Measurements from ENCODE around the gene TMEM223.
"Not testable (repeated sequence)": the region's sequence is repeated elsewhere in the genome, so short reads cannot be mapped to it uniquely, and the experiment has no call there.

Gene TMEM223

GRCh38 chr11:62801071-62801470, 9.3 kb upstream of the TMEM223 start:
- no peak for DNase-seq (ENCODE audit: low read depth in 2 of 2)

GRCh38 chr11:62799486-62799885, 7.7 kb upstream of the TMEM223 start:
- DNase-seq (ENCODE audit: low read depth in 2 of 2): no peak

- no peak for DNase-seq (ENCODE audit: low read depth in 2 of 2)
Measured at GRCh38 chr11:62796281-62796680, 4.5 kb upstream of the TMEM223 start.

GRCh38 chr11:62794201-62794775, 2.5 kb upstream of the TMEM223 start:
- DNase-seq (ENCODE audit: low read depth in 2 of 2): no peak

GRCh38 chr11:62792202-62792575, 383 bp upstream of the TMEM223 start:
- DNase-seq (ENCODE audit: low read depth in 2 of 2): no peak

- DNase-seq (ENCODE audit: low read depth in 2 of 2): no peak
Measured at GRCh38 chr11:62789576-62789975, 2.2 kb downstream of the TMEM223 start.

- DNase-seq (ENCODE audit: low read depth in 2 of 2): no peak
Measured at GRCh38 chr11:62788991-62789390, 2.8 kb downstream of the TMEM223 start.

- DNase-seq (ENCODE audit: low read depth in 2 of 2): peak; percentile 91 to 98
Measured at GRCh38 chr11:62787005-62787759, 4.6 kb downstream of the TMEM223 start, which contains the start of gene TMEM179B. Gene TMEM179B, plus strand, starts transcription at chr11:62787402. Its CDS starts 30 bp downstream, at chr11:62787432.

GRCh38 chr11:62786318-62787004, 5.3 kb downstream of the TMEM223 start:
- DNase-seq (ENCODE audit: low read depth in 2 of 2): peak; percentile 68 to 70

- no peak for DNase-seq (ENCODE audit: low read depth in 2 of 2)
Measured at GRCh38 chr11:62782753-62783152, 9.1 kb downstream of the TMEM223 start.

GRCh38 chr11:62778441-62778840, 13.4 kb downstream of the TMEM223 start:
- no peak for DNase-seq (ENCODE audit: low read depth in 2 of 2)

- DNase-seq (ENCODE audit: low read depth in 2 of 2): no peak
Measured at GRCh38 chr11:62777389-62777788, 14.4 kb downstream of the TMEM223 start.

- DNase-seq (ENCODE audit: low read depth in 2 of 2): no peak
Measured at GRCh38 chr11:62775646-62776045, 16.2 kb downstream of the TMEM223 start.

- no peak for DNase-seq (ENCODE audit: low read depth in 2 of 2)
Measured at GRCh38 chr11:62774407-62774806, 17.4 kb downstream of the TMEM223 start.

- peak; percentile 84 to 85 for DNase-seq (ENCODE audit: low read depth in 2 of 2)
Measured at GRCh38 chr11:62771144-62772021, 20.4 kb downstream of the TMEM223 start, which contains the start of gene TAF6L. Gene TAF6L, plus strand, starts transcription at chr11:62771396. Its CDS starts 4,388 bp downstream, at chr11:62775784.

GRCh38 chr11:62770778-62771143, 21.0 kb downstream of the TMEM223 start:
- no peak for DNase-seq (ENCODE audit: low read depth in 2 of 2)

- not testable (repeated sequence) for DNase-seq (ENCODE audit: low read depth in 2 of 2)
Measured at GRCh38 chr11:62760867-62761227, 31.0 kb downstream of the TMEM223 start.

- no peak for DNase-seq (ENCODE audit: low read depth in 2 of 2)
Measured at GRCh38 chr11:62757846-62758788, 33.7 kb downstream of the TMEM223 start.

- no peak for DNase-seq (ENCODE audit: low read depth in 2 of 2)
Measured at GRCh38 chr11:62755086-62755615, 36.7 kb downstream of the TMEM223 start.

Data from stimulated activated CD8-positive, alpha-beta memory T cell treated with anti-CD3 and anti-CD28 coated beads, Interleukin-15, amount 100 ng/mL, for 4 hours (primary cell).